ENCODE data around the gene LLGL1. TPM values are rescaled to one million over a fixed set of nuclear protein-coding genes. Genes with fewer than 3 reads are reported as not detected.

The LLGL1 gene
- polyA plus RNA-seq, 2 of the 4 experiments (the other 2 are of a cell fraction), result 11.2 to 19.3 TPM

- no peak for FAIRE-seq
- ATAC-seq, result no peak
- CTCF ChIA-PET, result interaction anchor here (0.6 to 1.5 kb wide), 5 partner anchors 12 to 135 kb away, joined by 3 to 4 read pairs (median 3); no protein-coding TSS in a partner anchor
- WGBS (ENCODE audit: missing lambda C conversion rate), result 87% methylated on average over 4 of the region's 4 CpGs
- Histone ChIP-seq H3K4me3 (no peak overlapping the region), H3K27ac (no peak overlapping the region), H3K4me2 (no peak overlapping the region), H3K4me1 (peaks cover 17% of the 10 kb centered on the region), H3K9me3 (no peaks in the 10 kb centered on the region)
- no peak for DNase-seq (ENCODE audit: low read depth in 1 of 2, low spot score in 1 of 2)
- no peak for TF ChIP-seq EHMT2 (IDR thresholded peaks at IDR 0.05; ENCODE audit: low read depth)
- TF ChIP-seq RNF2 (IDR thresholded peaks at IDR 0.05; ENCODE audit: borderline replicate concordance, low read depth), result no peak
- TF ChIP-seq MAX (IDR thresholded peaks at IDR 0.05), result no peak
- no peak for TF ChIP-seq SMC3 (IDR thresholded peaks at IDR 0.05)
- TF ChIP-seq EP300 (IDR thresholded peaks at IDR 0.05), result no peak
- no peak for TF ChIP-seq HEYL (CRISPR knock-in tag; IDR thresholded peaks at IDR 0.05)
- no peak for TF ChIP-seq NR3C1 (IDR thresholded peaks at IDR 0.05)
- no peak for TF ChIP-seq BCL3 (IDR thresholded peaks at IDR 0.05)
- no peak for TF ChIP-seq CBX8 (IDR thresholded peaks at IDR 0.05)
- no peak for TF ChIP-seq ESRRA (IDR thresholded peaks at IDR 0.05; ENCODE audit: borderline replicate concordance, low read length)
- TF ChIP-seq ELK1 (IDR thresholded peaks at IDR 0.05; ENCODE audit: low read depth, low read length), result no peak
- TF ChIP-seq HOXB5 (CRISPR knock-in tag; IDR thresholded peaks at IDR 0.05), result no peak
- TF ChIP-seq JUN (IDR thresholded peaks at IDR 0.05), result no peak
- no peak for TF ChIP-seq FOXS1 (CRISPR knock-in tag; IDR thresholded peaks at IDR 0.05)
- TF ChIP-seq FOSB (CRISPR knock-in tag; IDR thresholded peaks at IDR 0.05), result no peak
- POLR2A ChIA-PET, result interaction anchor here (2.1 kb wide), 1 partner anchor 41 kb away, joined by 6 read pairs; the partner anchor contains the start of gene ALKBH5
These were observed 1.4 kb upstream of the LLGL1 start for GRCh38 chr17:18224053-18224386.

GRCh38 chr17:18224387-18225120 lies 881 bp upstream of the LLGL1 start:
- FAIRE-seq, result no peak
- TF ChIP-seq USF2 (IDR thresholded peaks at IDR 0.05), result no peak
- no peak for TF ChIP-seq E2F6 (IDR thresholded peaks at IDR 0.05; ENCODE audit: borderline replicate concordance, low read depth)
- no peak for TF ChIP-seq HMGXB4 (CRISPR knock-in tag; IDR thresholded peaks at IDR 0.05; ENCODE audit: borderline replicate concordance)
- no peak for TF ChIP-seq HOXB13 (CRISPR knock-in tag; IDR thresholded peaks at IDR 0.05; ENCODE audit: low read depth)
- TF ChIP-seq PHF8 (IDR thresholded peaks at IDR 0.05; ENCODE audit: borderline replicate concordance, low read depth), result no peak
- no peak for TF ChIP-seq CBX8 (IDR thresholded peaks at IDR 0.05)
- no peak for TF ChIP-seq MAZ (IDR thresholded peaks at IDR 0.05; ENCODE audit: borderline replicate concordance, low read depth, low read length)
- TF ChIP-seq ZC3H11A (IDR thresholded peaks at IDR 0.05), result no peak
- no peak for TF ChIP-seq KDM5A (IDR thresholded peaks at IDR 0.05)
- TF ChIP-seq NPAS2 (CRISPR knock-in tag; IDR thresholded peaks at IDR 0.05; ENCODE audit: borderline replicate concordance), result no peak
- no peak for TF ChIP-seq ZSCAN20 (CRISPR knock-in tag; IDR thresholded peaks at IDR 0.05)
- no peak for TF ChIP-seq FOSB (CRISPR knock-in tag; IDR thresholded peaks at IDR 0.05)
- ChIA-PET POLR2A (interaction anchor here (2.1 kb wide), 1 partner anchor 41 kb away, joined by 6 read pairs; the partner anchor contains the start of gene ALKBH5), CTCF (interaction anchor here (0.6 to 1.5 kb wide), 7 partner anchors 13 to 134 kb away, joined by 3 to 4 read pairs (median 3); no protein-coding TSS in a partner anchor)
- no peaks in the 10 kb centered on the region for H3K9me3 ChIP-seq
- ATAC-seq, result peak in 1 of 2 experiments; percentile 1; a peak in 2 of 6 replicates
- peak overlapping the region; percentile 34 for H3K4me3 ChIP-seq
- no peak for DNase-seq (ENCODE audit: low read depth in 1 of 2, low spot score in 1 of 2)
- 67% methylated on average over 23 of the region's 23 CpGs for WGBS (ENCODE audit: missing lambda C conversion rate)
- H3K27ac ChIP-seq, result peak overlapping the region; percentile 57 to 73
- H3K4me1 ChIP-seq, result peaks cover 17% of the 10 kb centered on the region
- H3K4me2 ChIP-seq, result peak overlapping the region; percentile 84

Measured in A549 (cell line).